GM23338 (cell line): ENCODE measurements around the gene DGKK. TPM values are rescaled to one million over a fixed set of nuclear protein-coding genes. Genes with fewer than 3 reads are reported as not detected.

Experiments used
- ATAC-seq: fragments of 200-7000 bp; cut with Tn5 transposase; 3 replicates; pipeline ENCODE4 v1.9.1; 2020
- DNase-seq: peaks from one replicate; pipeline ENCODE4 v3.0.0-alpha.2; 2015; ENCODE audit warnings: low spot score
- H2AFZ ChIP-seq: fragments of 200-600 bp; sonication (generic); 2 replicates; pipeline ENCODE4 v1.8.0; 2016; ENCODE audit warnings: antibody characterized with exemption, mild to moderate bottlenecking, moderate library complexity
- H3F3A ChIP-seq: fragments of 200-600 bp; sonication (generic); replicated peaks from 2 replicates; pipeline ENCODE4 v1.8.0; 2017; ENCODE audit warnings: antibody characterized with exemption, mixed run types, low read depth
- H3K27ac ChIP-seq: fragments of 200-600 bp; sonication (generic); 2 replicates; pipeline ENCODE4 v1.6.1; 2016; ENCODE audit warnings: low read depth
- H3K27me3 ChIP-seq: fragments of 200-600 bp; sonication (generic); 2 replicates; pipeline ENCODE4 v1.8.0; 2016; ENCODE audit warnings: mild to moderate bottlenecking, mixed run types, moderate library complexity; ENCODE audit not compliant: insufficient read depth
- H3K36me3 ChIP-seq: fragments of 200-600 bp; sonication (generic); 2 replicates; pipeline ENCODE4 v1.8.0; 2016; ENCODE audit warnings: mild to moderate bottlenecking; ENCODE audit not compliant: insufficient read depth
- H3K4me1 ChIP-seq: fragments of 200-600 bp; sonication (generic); 2 replicates; pipeline ENCODE4 v1.8.0; 2016; ENCODE audit warnings: mild to moderate bottlenecking, moderate library complexity; ENCODE audit not compliant: insufficient read depth
- H3K4me2 ChIP-seq: fragments of 200-600 bp; sonication (generic); 2 replicates; pipeline ENCODE4 v1.7.1; 2017; ENCODE audit warnings: mixed run types
- H3K4me3 ChIP-seq: fragments of 200-600 bp; sonication (generic); 2 replicates; pipeline ENCODE4 v1.6.1; 2016; ENCODE audit warnings: mixed run types
- H3K79me2 ChIP-seq: fragments of 200-600 bp; sonication (generic); replicated peaks from 2 replicates; pipeline ENCODE4 v1.8.0; 2017; ENCODE audit warnings: mild to moderate bottlenecking; ENCODE audit not compliant: insufficient read depth
- H3K9me2 ChIP-seq: fragments of 200-600 bp; sonication (generic); 2 replicates; pipeline ENCODE4 v1.8.0; 2017; ENCODE audit not compliant: insufficient read depth
- H4K20me1 ChIP-seq: fragments of 200-600 bp; sonication (generic); replicated peaks from 2 replicates; pipeline ENCODE4 v1.8.0; 2017; ENCODE audit warnings: mild to moderate bottlenecking; ENCODE audit not compliant: insufficient read depth
- H3K27ac Mint-ChIP-seq: 2 replicates; pipeline ENCODE4 v1.8.0; 2020; ENCODE audit warnings: inconsistent platforms, mild to moderate bottlenecking, moderate library complexity, mixed read lengths
- H3K27me3 Mint-ChIP-seq: 3 replicates; pipeline ENCODE4 v1.8.0; 2022; ENCODE audit warnings: low read depth, mild to moderate bottlenecking, moderate library complexity, mixed read lengths, inconsistent platforms; ENCODE audit not compliant: insufficient read depth, poor library complexity
- H3K36me3 Mint-ChIP-seq: 3 replicates; pipeline ENCODE4 v1.8.0; 2021; ENCODE audit warnings: low read depth, mild to moderate bottlenecking, inconsistent platforms, moderate library complexity, mixed read lengths
- H3K4me1 Mint-ChIP-seq: 3 replicates; pipeline ENCODE4 v1.8.0; 2020; ENCODE audit warnings: mild to moderate bottlenecking, inconsistent platforms, mixed read lengths
- H3K4me3 Mint-ChIP-seq: 3 replicates; pipeline ENCODE4 v1.8.0; 2021; ENCODE audit warnings: moderate library complexity, mild to moderate bottlenecking, inconsistent platforms, mixed read lengths
- H3K9me3 Mint-ChIP-seq: 3 replicates; pipeline ENCODE4 v1.8.0; 2020; ENCODE audit warnings: moderate library complexity, mild to moderate bottlenecking, inconsistent platforms, mixed read lengths
- CREB1 ChIP-seq: fragments of 250-450 bp; sonication (Bioruptor Pico); IDR thresholded peaks from 2 replicates; pipeline ENCODE4 v1.5.0; 2020; ENCODE audit warnings: low read depth, mild to moderate bottlenecking, moderate library complexity
- EZH2 ChIP-seq: fragments of 200-600 bp; sonication (generic); IDR thresholded peaks from one replicate; pipeline ENCODE4 v1.8.0; 2017; ENCODE audit warnings: antibody characterized with exemption, mild to moderate bottlenecking, low read depth; ENCODE audit not compliant: unreplicated experiment
- EZH2phosphoT487 ChIP-seq: fragments of 200-600 bp; sonication (generic); IDR thresholded peaks from one replicate; pipeline ENCODE4 v1.8.1; 2018; ENCODE audit warnings: antibody characterized with exemption; ENCODE audit not compliant: unreplicated experiment
- JUNB ChIP-seq: IDR thresholded peaks from one replicate; pipeline ENCODE4 v1.6.1; 2016; ENCODE audit warnings: antibody characterized with exemption; ENCODE audit not compliant: unreplicated experiment
- NANOG ChIP-seq: IDR thresholded peaks from 2 replicates; pipeline ENCODE4 v1.6.1; 2016; ENCODE audit warnings: antibody characterized with exemption, borderline replicate concordance
- POLR2AphosphoS5 ChIP-seq: IDR thresholded peaks from 2 replicates; pipeline ENCODE4 v1.6.1; 2016; ENCODE audit warnings: antibody characterized with exemption, low read depth
- STAT1 ChIP-seq: IDR thresholded peaks from one replicate; pipeline ENCODE4 v1.6.1; 2016; ENCODE audit warnings: antibody characterized with exemption; ENCODE audit not compliant: unreplicated experiment
- ZNF114 ChIP-seq: fragments of 250-450 bp; sonication (Bioruptor Pico); IDR thresholded peaks from 2 replicates; pipeline ENCODE4 v1.5.0; 2020; ENCODE audit warnings: mild to moderate bottlenecking, moderate library complexity
- ZNF331 ChIP-seq: fragments of 250-450 bp; sonication (Bioruptor Pico); IDR thresholded peaks from 2 replicates; pipeline ENCODE4 v1.5.0; 2020; ENCODE audit warnings: low read depth, mild to moderate bottlenecking, moderate library complexity
- polyA plus RNA-seq: library from polyadenylated mRNA; unstranded; fragments of >200 nt; fragmentation: Nextera tagmentation; extraction: Ambion mirVana; gene quantifications from 2 replicates; pipeline ENCODE4 v1.2.1, GENCODE V29; 2016
- total RNA-seq: library from RNA; depleted of rRNA; stranded (reverse); fragments of >200 nt; shearing (Covaris generic); gene quantifications from 2 replicates; pipeline ENCODE4 v1.2.3, GENCODE V29; 2014
- TF ChIP-seq, protein P1 (sequence below): IDR thresholded peaks from one replicate; pipeline ENCODE4 v1.6.1; 2018; ENCODE audit warnings: antibody characterized with exemption; ENCODE audit not compliant: unreplicated experiment
- TF ChIP-seq, protein P2 (sequence below): fragments of 250-450 bp; sonication (Bioruptor Pico); IDR thresholded peaks from 2 replicates; pipeline ENCODE4 v1.5.0; 2020; ENCODE audit warnings: mild to moderate bottlenecking, moderate library complexity
- TF ChIP-seq, protein P3 (sequence below): IDR thresholded peaks from 2 replicates; pipeline ENCODE4 v1.6.1; 2016; ENCODE audit warnings: antibody characterized with exemption
- TF ChIP-seq, protein P4 (sequence below), 2 experiments: fragments of 200-600 bp in 1 of 2; sonication (generic) in 1 of 2; conservative IDR thresholded peaks; 2 replicates each; pipeline versions ENCODE4 v1.5.1 to v1.6.1; 2016 to 2017; ENCODE audit warnings: antibody characterized with exemption in 2 of 2, low read depth in 2 of 2, mild to moderate bottlenecking in 2 of 2, moderate library complexity in 1 of 2

The DGKK gene
- total and polyA plus RNA-seq, 2 experiments from 2014 or later = 2.1 to 8.9 TPM

DNA sequence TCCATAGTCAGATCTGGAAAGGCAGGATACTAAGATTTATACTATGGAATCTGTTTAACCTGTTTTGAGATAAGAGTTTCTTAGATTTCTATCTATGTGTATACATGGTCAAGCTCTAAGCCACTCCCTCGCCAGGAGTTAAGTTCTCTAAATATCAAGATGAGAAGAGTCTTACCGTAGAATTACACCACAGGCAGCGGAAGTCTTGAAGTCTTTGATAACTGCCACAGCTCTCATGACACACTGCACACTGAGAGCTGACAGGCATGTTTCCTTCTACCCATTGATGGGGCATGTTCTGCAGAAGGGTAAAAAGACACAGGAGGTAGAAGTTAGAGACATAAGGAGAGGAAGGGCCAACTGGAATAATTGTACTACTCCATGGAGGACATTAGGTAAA lies 67.7 kb downstream of the DGKK start:
- H3K4me1 Mint-ChIP-seq = no peaks in the 10 kb centered on the region

More for the DNA sequence above, 67.7 kb downstream of the DGKK start:
- Histone ChIP-seq H2AFZ (no peak overlapping the region), H3K4me2 (no peak overlapping the region), H3K79me2 (no peaks in the 10 kb centered on the region), H3K27ac (no peak overlapping the region), H3F3A (no peaks in the 10 kb centered on the region), H3K27me3 (no peaks in the 10 kb centered on the region), H3K4me1 (no peaks in the 10 kb centered on the region), H3K9me2 (no peaks in the 10 kb centered on the region), H3K36me3 (no peaks in the 10 kb centered on the region), H4K20me1 (no peaks in the 10 kb centered on the region), H3K4me3 (no peak overlapping the region)
- no peak overlapping the region for H3K27ac Mint-ChIP-seq
- no peaks in the 10 kb centered on the region for H3K9me3 Mint-ChIP-seq
- no peaks in the 10 kb centered on the region for H3K27me3 Mint-ChIP-seq
- DNase-seq (no peak), ATAC-seq (no peak)
- H3K4me3 Mint-ChIP-seq = no peak overlapping the region
- TF ChIP-seq, protein P1, sequence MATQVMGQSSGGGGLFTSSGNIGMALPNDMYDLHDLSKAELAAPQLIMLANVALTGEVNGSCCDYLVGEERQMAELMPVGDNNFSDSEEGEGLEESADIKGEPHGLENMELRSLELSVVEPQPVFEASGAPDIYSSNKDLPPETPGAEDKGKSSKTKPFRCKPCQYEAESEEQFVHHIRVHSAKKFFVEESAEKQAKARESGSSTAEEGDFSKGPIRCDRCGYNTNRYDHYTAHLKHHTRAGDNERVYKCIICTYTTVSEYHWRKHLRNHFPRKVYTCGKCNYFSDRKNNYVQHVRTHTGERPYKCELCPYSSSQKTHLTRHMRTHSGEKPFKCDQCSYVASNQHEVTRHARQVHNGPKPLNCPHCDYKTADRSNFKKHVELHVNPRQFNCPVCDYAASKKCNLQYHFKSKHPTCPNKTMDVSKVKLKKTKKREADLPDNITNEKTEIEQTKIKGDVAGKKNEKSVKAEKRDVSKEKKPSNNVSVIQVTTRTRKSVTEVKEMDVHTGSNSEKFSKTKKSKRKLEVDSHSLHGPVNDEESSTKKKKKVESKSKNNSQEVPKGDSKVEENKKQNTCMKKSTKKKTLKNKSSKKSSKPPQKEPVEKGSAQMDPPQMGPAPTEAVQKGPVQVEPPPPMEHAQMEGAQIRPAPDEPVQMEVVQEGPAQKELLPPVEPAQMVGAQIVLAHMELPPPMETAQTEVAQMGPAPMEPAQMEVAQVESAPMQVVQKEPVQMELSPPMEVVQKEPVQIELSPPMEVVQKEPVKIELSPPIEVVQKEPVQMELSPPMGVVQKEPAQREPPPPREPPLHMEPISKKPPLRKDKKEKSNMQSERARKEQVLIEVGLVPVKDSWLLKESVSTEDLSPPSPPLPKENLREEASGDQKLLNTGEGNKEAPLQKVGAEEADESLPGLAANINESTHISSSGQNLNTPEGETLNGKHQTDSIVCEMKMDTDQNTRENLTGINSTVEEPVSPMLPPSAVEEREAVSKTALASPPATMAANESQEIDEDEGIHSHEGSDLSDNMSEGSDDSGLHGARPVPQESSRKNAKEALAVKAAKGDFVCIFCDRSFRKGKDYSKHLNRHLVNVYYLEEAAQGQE = no peak
- TF ChIP-seq, protein P2, sequence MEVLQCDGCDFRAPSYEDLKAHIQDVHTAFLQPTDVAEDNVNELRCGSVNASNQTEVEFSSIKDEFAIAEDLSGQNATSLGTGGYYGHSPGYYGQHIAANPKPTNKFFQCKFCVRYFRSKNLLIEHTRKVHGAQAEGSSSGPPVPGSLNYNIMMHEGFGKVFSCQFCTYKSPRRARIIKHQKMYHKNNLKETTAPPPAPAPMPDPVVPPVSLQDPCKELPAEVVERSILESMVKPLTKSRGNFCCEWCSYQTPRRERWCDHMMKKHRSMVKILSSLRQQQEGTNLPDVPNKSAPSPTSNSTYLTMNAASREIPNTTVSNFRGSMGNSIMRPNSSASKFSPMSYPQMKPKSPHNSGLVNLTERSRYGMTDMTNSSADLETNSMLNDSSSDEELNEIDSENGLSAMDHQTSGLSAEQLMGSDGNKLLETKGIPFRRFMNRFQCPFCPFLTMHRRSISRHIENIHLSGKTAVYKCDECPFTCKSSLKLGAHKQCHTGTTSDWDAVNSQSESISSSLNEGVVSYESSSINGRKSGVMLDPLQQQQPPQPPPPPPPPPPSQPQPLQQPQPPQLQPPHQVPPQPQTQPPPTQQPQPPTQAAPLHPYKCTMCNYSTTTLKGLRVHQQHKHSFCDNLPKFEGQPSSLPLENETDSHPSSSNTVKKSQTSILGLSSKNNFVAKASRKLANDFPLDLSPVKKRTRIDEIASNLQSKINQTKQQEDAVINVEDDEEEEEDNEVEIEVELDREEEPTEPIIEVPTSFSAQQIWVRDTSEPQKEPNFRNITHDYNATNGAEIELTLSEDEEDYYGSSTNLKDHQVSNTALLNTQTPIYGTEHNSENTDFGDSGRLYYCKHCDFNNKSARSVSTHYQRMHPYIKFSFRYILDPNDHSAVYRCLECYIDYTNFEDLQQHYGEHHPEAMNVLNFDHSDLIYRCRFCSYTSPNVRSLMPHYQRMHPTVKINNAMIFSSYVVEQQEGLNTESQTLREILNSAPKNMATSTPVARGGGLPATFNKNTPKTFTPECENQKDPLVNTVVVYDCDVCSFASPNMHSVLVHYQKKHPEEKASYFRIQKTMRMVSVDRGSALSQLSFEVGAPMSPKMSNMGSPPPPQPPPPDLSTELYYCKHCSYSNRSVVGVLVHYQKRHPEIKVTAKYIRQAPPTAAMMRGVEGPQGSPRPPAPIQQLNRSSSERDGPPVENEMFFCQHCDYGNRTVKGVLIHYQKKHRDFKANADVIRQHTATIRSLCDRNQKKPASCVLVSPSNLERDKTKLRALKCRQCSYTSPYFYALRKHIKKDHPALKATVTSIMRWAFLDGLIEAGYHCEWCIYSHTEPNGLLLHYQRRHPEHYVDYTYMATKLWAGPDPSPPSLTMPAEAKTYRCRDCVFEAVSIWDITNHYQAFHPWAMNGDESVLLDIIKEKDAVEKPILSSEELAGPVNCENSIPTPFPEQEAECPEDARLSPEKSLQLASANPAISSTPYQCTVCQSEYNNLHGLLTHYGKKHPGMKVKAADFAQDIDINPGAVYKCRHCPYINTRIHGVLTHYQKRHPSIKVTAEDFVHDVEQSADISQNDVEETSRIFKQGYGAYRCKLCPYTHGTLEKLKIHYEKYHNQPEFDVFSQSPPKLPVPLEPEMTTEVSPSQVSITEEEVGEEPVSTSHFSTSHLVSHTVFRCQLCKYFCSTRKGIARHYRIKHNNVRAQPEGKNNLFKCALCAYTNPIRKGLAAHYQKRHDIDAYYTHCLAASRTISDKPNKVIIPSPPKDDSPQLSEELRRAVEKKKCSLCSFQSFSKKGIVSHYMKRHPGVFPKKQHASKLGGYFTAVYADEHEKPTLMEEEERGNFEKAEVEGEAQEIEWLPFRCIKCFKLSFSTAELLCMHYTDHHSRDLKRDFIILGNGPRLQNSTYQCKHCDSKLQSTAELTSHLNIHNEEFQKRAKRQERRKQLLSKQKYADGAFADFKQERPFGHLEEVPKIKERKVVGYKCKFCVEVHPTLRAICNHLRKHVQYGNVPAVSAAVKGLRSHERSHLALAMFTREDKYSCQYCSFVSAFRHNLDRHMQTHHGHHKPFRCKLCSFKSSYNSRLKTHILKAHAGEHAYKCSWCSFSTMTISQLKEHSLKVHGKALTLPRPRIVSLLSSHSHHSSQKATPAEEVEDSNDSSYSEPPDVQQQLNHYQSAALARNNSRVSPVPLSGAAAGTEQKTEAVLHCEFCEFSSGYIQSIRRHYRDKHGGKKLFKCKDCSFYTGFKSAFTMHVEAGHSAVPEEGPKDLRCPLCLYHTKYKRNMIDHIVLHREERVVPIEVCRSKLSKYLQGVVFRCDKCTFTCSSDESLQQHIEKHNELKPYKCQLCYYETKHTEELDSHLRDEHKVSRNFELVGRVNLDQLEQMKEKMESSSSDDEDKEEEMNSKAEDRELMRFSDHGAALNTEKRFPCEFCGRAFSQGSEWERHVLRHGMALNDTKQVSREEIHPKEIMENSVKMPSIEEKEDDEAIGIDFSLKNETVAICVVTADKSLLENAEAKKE (CRISPR knock-in tag) = no peak
- TF ChIP-seq ZNF114 = no peak
- no peak for TF ChIP-seq EZH2phosphoT487
- no peak for TF ChIP-seq JUNB
- TF ChIP-seq ZNF331 (CRISPR knock-in tag) = no peak
- TF ChIP-seq, protein P3, sequence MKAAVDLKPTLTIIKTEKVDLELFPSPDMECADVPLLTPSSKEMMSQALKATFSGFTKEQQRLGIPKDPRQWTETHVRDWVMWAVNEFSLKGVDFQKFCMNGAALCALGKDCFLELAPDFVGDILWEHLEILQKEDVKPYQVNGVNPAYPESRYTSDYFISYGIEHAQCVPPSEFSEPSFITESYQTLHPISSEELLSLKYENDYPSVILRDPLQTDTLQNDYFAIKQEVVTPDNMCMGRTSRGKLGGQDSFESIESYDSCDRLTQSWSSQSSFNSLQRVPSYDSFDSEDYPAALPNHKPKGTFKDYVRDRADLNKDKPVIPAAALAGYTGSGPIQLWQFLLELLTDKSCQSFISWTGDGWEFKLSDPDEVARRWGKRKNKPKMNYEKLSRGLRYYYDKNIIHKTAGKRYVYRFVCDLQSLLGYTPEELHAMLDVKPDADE = no peak
- TF ChIP-seq STAT1 = no peak
- TF ChIP-seq CREB1 (CRISPR knock-in tag) = no peak
- TF ChIP-seq, protein P4, sequence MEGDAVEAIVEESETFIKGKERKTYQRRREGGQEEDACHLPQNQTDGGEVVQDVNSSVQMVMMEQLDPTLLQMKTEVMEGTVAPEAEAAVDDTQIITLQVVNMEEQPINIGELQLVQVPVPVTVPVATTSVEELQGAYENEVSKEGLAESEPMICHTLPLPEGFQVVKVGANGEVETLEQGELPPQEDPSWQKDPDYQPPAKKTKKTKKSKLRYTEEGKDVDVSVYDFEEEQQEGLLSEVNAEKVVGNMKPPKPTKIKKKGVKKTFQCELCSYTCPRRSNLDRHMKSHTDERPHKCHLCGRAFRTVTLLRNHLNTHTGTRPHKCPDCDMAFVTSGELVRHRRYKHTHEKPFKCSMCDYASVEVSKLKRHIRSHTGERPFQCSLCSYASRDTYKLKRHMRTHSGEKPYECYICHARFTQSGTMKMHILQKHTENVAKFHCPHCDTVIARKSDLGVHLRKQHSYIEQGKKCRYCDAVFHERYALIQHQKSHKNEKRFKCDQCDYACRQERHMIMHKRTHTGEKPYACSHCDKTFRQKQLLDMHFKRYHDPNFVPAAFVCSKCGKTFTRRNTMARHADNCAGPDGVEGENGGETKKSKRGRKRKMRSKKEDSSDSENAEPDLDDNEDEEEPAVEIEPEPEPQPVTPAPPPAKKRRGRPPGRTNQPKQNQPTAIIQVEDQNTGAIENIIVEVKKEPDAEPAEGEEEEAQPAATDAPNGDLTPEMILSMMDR (conservative IDR thresholded peaks at IDR 0.05; ENCODE audit: low read depth in 2 of 2) = no peak
- no peak for TF ChIP-seq POLR2AphosphoS5
- TF ChIP-seq EZH2 = no peak
- TF ChIP-seq NANOG = no peak
- peaks cover 34% of the 10 kb centered on the region for H3K36me3 Mint-ChIP-seq
